ENCODE results near the gene ACP1. TPM values are rescaled to one million over a fixed set of nuclear protein-coding genes. Genes with fewer than 3 reads are reported as not detected.

ACP1 gene
- total RNA-seq: 102 TPM

DNA sequence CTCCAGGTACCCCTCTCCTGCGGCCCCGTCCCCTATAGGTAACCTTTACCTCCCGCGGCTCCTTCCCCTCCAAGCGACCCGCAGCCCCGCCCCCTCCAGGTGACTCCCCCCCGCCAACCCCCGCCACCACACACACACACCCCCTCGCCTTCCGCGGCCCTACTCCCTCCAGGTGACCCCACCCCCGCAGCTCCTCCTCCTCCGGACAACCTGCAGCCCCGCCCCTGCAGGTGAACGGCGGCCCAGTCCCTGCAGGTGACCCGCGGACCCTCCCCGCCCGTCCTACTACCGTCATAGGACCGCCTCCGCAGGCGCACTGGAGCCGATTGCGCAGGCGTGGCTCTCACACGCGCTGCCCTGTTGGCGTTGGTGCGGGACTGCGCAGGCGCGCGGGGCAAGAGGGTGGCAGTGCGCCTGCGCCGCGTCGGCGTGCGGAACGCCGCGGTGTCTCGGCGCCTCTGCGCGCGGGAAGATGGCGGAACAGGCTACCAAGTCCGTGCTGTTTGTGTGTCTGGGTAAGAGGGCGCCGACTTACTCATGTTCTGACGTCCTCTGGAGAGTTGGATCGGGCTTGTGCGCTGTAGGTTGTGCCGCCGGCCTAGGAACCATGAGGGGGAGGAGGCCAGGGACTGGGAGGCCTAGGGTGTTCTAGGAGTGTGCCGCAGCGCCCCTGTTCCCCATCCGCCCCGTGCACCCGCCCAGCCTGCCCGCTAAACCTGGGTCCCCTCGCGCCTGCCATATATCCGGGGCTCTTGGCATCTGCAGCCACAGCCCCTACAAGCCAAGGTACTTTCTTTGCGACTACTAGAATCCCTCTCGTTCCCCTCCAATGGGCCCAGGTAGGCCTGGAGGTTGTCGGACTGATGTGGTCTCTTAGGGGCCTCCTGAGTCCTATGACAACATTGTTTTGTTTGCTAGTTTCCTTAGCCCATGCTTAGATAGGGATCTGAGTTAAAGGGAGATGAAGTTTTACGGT lies at the start of gene ACP1:
TSS of gene ACP1 (plus strand) at position 455 of the 976 bp plus-strand sequence. CDS start at position 473, 18 bp downstream.

DNA sequence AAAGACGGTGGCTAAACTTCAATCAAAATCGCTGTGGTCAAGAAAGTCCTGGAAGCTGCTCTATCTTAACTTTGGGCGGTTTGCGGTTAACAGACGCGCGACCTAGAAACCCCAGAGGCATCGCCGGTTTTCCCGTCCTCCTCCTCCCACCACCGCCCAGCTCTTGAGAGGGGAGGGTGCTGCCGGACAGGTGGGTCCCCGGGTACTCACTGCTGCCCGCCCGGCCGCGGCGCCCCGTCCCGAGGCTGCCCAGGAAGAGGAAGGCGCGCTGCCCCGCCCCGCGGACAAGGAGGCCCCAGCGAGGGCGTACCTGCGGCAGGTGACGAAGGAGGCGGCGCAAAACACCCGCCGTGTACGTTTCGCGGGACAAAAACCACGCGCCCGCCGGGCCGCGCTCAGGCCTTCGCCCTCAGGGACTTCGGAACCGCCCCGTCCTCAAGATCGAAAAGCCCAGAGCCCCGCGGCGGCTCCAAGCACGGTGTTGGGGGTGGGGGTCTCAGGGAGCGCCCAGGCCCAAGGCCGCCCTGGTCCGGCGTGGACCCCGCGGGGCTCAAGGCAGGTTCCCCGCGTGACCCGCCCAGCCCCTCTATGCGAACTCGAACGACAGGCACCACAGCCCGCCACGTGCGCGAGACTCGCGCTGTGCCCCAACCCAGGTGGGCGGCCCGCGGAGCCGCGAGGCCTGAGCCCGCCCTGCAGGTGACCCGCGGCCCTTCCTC lies 814 bp upstream of the ACP1 start, which contains the start of gene SH3YL1:
TSS of gene SH3YL1 (minus strand) at position 259 of the 719 bp plus-strand sequence. CDS start at position 211, 48 bp downstream.

DNA sequence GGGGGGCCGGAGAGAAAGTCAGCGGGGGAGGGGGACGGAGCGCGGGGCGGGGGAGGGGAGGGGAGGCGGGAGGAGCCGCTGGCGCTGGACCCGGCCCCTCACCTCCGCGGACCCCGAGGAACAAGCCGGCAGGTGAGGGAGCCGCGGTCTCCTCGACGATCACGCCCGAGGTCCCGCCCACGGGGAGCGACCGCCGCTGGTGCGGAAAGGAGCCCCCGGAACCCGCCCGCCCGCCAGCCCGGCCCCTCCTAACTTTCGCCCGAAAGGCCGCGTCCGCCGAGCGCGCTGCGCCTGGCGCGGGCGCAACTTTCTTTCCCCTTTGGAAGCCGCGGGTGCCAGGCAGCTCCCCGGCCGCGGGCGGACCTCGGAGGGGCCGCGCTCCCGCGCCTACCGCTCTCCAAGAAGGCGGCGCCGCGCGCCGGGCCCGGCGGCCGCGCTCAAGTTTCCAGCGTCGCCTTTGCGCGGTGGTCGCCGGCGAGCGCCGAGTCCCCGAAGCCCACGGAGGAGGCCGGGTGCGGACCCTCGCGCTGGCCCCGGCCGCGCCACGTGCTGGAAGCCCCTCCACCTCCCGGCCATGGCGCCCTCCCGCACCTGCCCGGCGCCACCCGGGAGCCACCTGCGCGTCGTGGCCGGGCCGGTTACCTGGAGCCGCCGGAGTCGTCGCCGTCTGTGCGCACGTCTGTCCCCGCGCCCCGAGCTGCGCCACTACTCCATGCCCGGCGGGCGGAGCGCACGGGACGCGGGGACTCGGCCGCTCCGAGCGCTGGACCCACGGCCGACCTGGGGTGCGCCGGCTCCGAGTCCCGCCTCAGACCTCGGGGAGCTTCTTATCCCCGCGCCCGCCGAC lies 23.4 kb downstream of the ACP1 start, which contains the start of gene ALKAL2:
TSS of gene ALKAL2 (minus strand) at position 181 of the 847 bp plus-strand sequence. CDS start 256 bp downstream, outside the sequence.

Other genes with a start within 250 kb of the ACP1 start
- gene FAM110C, start 218.4 kb upstream of the ACP1 start, total RNA-seq: 12.0 TPM
- 88.2 TPM for gene SH3YL1, start 915 bp upstream of the ACP1 start, total RNA-seq
- gene ALKAL2, start 23.1 kb downstream of the ACP1 start, total RNA-seq: 2.7 TPM

Measured in metanephros (tissue), 1 donor.